GM23248 (cell line): ENCODE data around the gene DIAPH3. TPM values are rescaled to one million over a fixed set of nuclear protein-coding genes. Genes with fewer than 3 reads are reported as not detected.

Source experiments
- DNase-seq: peaks from one replicate; pipeline ENCODE4 v3.0.0-alpha.2; 2015
- H2AFZ ChIP-seq: fragments of 200-600 bp; sonication (generic); 2 replicates; pipeline ENCODE4 v1.6.1; 2016; ENCODE audit warnings: antibody characterized with exemption
- H3F3A ChIP-seq: fragments of 200-600 bp; sonication (generic); 2 replicates; pipeline ENCODE4 v1.6.1; 2016; ENCODE audit warnings: mild to moderate bottlenecking, antibody characterized with exemption, mixed run types; ENCODE audit not compliant: insufficient read depth
- H3K27ac ChIP-seq: fragments of 200-600 bp; sonication (generic); 2 replicates; pipeline ENCODE4 v1.5.1; 2016; ENCODE audit warnings: mild to moderate bottlenecking
- H3K27me3 ChIP-seq: fragments of 200-600 bp; sonication (generic); replicated peaks from 2 replicates; pipeline ENCODE4 v1.6.1; 2016; ENCODE audit warnings: mild to moderate bottlenecking; ENCODE audit not compliant: insufficient read depth
- H3K36me3 ChIP-seq: fragments of 200-600 bp; sonication (generic); 2 replicates; pipeline ENCODE4 v1.6.1; 2016; ENCODE audit warnings: low read depth, mild to moderate bottlenecking
- H3K4me1 ChIP-seq: fragments of 200-600 bp; sonication (generic); 2 replicates; pipeline ENCODE4 v1.6.1; 2016; ENCODE audit warnings: mild to moderate bottlenecking; ENCODE audit not compliant: insufficient read depth
- H3K4me2 ChIP-seq: fragments of 200-600 bp; sonication (generic); one replicate; pipeline ENCODE4 v1.6.1; 2016; ENCODE audit warnings: mild to moderate bottlenecking; ENCODE audit not compliant: unreplicated experiment
- H3K4me3 ChIP-seq: fragments of 200-600 bp; sonication (generic); 2 replicates; pipeline ENCODE4 v1.5.1; 2016; ENCODE audit warnings: mild to moderate bottlenecking
- H3K79me2 ChIP-seq: fragments of 200-600 bp; sonication (generic); 2 replicates; pipeline ENCODE4 v1.6.1; 2016; ENCODE audit warnings: mild to moderate bottlenecking; ENCODE audit not compliant: insufficient read depth
- H3K9ac ChIP-seq: fragments of 200-600 bp; sonication (generic); 2 replicates; pipeline ENCODE4 v1.6.1; 2016; ENCODE audit warnings: mild to moderate bottlenecking
- H3K9me2 ChIP-seq: fragments of 200-600 bp; sonication (generic); 2 replicates; pipeline ENCODE4 v1.6.1; 2016; ENCODE audit warnings: mixed run types, mild to moderate bottlenecking, moderate library complexity; ENCODE audit not compliant: insufficient read depth
- H3K9me3 ChIP-seq: fragments of 200-600 bp; sonication (generic); one replicate; pipeline ENCODE4 v1.6.1; 2017; ENCODE audit warnings: low read depth
- H4K20me1 ChIP-seq: fragments of 200-600 bp; sonication (generic); 2 replicates; pipeline ENCODE4 v1.6.0; 2016; ENCODE audit not compliant: insufficient read depth
- EZH2 ChIP-seq: fragments of 200-600 bp; sonication (generic); IDR thresholded peaks from 2 replicates; pipeline ENCODE4 v1.6.1; 2018; ENCODE audit warnings: antibody characterized with exemption, mild to moderate bottlenecking; ENCODE audit not compliant: insufficient read depth, poor library complexity, severe bottlenecking
- EZH2phosphoT487 ChIP-seq: fragments of 200-600 bp; sonication (generic); IDR thresholded peaks from 2 replicates; pipeline ENCODE4 v1.6.1; 2018; ENCODE audit warnings: antibody characterized with exemption, moderate library complexity, mild to moderate bottlenecking, low read depth; ENCODE audit not compliant: insufficient read depth
- WGBS, 2 experiments: methylation state at CpG; one replicate each; pipeline ENCODE4 v1.1.6; 2015 to 2017; ENCODE audit warnings: low lambda C conversion rate in 2 of 2, low coverage in 1 of 2; ENCODE audit errors: missing lambda C conversion rate in 2 of 2; 5-methylcytosine and 5-hydroxymethylcytosine counted together
- in situ Hi-C: fragments of 300-500 bp; cut with MboI; formaldehyde crosslinking; loops from 2 replicates; pipeline ENCODE4 v1.15.0; 2020
- polyA plus RNA-seq: library from polyadenylated mRNA; unstranded; fragments of >200 nt; fragmentation: Nextera tagmentation; extraction: Ambion mirVana; gene quantifications from 2 replicates; pipeline ENCODE4 v1.2.1, GENCODE V29; 2016
- total RNA-seq: library from RNA; depleted of rRNA; stranded (reverse); fragments of >200 nt; shearing (Covaris generic); gene quantifications from 2 replicates; pipeline ENCODE4 v1.2.3, GENCODE V29; 2014

Gene DIAPH3
- total and polyA plus RNA-seq, 2 experiments from 2014 or later = 12.1 to 18.1 TPM

- H2AFZ ChIP-seq = no peak overlapping the region
- no peaks in the 10 kb centered on the region for H3K9me3 ChIP-seq
- 16 to 19% methylated on average over 3 of the region's 3 CpGs for WGBS, 2 experiments
- no peak overlapping the region for H3K4me3 ChIP-seq
- in situ Hi-C loops = no loop called here
- H3K4me2 ChIP-seq = no peak overlapping the region
- no peaks in the 10 kb centered on the region for H3F3A ChIP-seq
- H3K36me3 ChIP-seq = no peaks in the 10 kb centered on the region
- H3K9ac ChIP-seq = no peak overlapping the region
- no peaks in the 10 kb centered on the region for H4K20me1 ChIP-seq
- H3K27me3 ChIP-seq = peaks cover 19% of the 10 kb centered on the region; the same call in 1 of the 2 replicates
- H3K27ac ChIP-seq = no peak overlapping the region
- H3K9me2 ChIP-seq = no peaks in the 10 kb centered on the region
- H3K79me2 ChIP-seq = no peaks in the 10 kb centered on the region
- DNase-seq = no peak
- TF ChIP-seq EZH2 = no peak
- no peak for TF ChIP-seq EZH2phosphoT487
- H3K4me1 ChIP-seq = no peaks in the 10 kb centered on the region
Measured at GRCh38 chr13:59643906-59644626, 519.7 kb downstream of the DIAPH3 start.

DNA sequence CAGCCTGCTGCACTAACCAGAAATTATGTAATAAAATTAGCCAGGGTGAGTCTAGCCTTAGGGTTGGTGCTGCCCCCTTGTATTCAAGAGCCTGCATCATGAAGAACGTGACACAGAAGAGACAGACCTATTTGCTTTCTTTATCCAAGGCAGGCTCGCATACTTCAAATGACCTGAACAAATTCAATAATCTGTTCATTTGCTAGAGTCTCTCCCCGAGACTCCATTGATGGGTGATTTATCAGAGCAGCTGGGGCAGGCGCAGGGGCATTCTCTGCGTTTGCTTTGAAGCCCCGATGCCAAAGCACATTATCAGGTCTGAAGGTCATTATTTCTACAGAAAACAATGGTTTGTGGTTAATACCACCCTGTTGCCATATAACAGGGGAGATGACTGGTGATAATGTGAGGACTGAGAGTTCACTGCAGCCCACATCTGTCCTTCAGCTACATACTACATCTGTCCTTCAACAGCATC lies 520.3 kb downstream of the DIAPH3 start:
- peaks cover 19% of the 10 kb centered on the region; the same call in 1 of the 2 replicates for H3K27me3 ChIP-seq
- in situ Hi-C loops = no loop called here
- 37 to 43% methylated on average over 6 of the region's 6 CpGs for WGBS, 2 experiments

DNA sequence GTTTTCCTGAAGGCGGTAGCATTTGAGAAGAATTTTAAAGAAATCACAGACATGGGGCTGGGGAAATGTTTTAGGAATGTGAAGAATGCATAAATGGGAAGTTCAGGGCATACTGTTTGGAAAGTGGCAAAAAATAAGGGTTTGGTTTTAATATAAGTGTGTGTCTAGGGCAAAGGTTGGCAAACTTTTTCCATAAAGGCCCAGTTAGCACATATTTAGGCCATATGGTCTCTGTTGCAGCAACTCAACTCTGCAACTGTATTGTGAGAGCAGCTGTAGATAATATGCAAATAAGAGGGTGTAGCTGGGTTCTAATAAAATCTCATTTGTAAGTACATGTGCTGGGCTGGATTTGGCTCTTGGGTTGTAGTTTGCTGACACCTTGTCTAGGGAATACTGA lies 521.9 kb downstream of the DIAPH3 start:
- Histone ChIP-seq H3K4me1 (no peaks in the 10 kb centered on the region), H3K36me3 (no peaks in the 10 kb centered on the region), H4K20me1 (no peaks in the 10 kb centered on the region), H3K27me3 (peaks cover 29% of the 10 kb centered on the region), H3K9ac (no peak overlapping the region), H3K27ac (no peak overlapping the region), H3K79me2 (no peaks in the 10 kb centered on the region), H3F3A (no peaks in the 10 kb centered on the region), H3K4me3 (no peak overlapping the region), H2AFZ (no peak overlapping the region), H3K4me2 (no peak overlapping the region), H3K9me2 (no peaks in the 10 kb centered on the region), H3K9me3 (no peaks in the 10 kb centered on the region)
- 23 to 40% methylated on average over 1 of the region's 1 CpG for WGBS, 2 experiments
- peak; percentile 0 for DNase-seq
- TF ChIP-seq EZH2 (no peak), EZH2phosphoT487 (no peak)
- in situ Hi-C loops = no loop called here

More for the DNA sequence above, 520.3 kb downstream of the DIAPH3 start:
- Histone ChIP-seq H3K4me2 (no peak overlapping the region), H3K9ac (no peak overlapping the region), H3K79me2 (no peaks in the 10 kb centered on the region), H3K9me3 (no peaks in the 10 kb centered on the region), H3K4me3 (no peak overlapping the region), H3F3A (no peaks in the 10 kb centered on the region), H3K27ac (no peak overlapping the region), H3K36me3 (no peaks in the 10 kb centered on the region), H2AFZ (no peak overlapping the region), H4K20me1 (no peaks in the 10 kb centered on the region), H3K4me1 (no peaks in the 10 kb centered on the region), H3K9me2 (no peaks in the 10 kb centered on the region)
- no peak for DNase-seq
- TF ChIP-seq EZH2 = no peak
- TF ChIP-seq EZH2phosphoT487 = no peak

- DNase-seq = no peak
- Histone ChIP-seq H3K79me2 (no peaks in the 10 kb centered on the region), H3K9me2 (no peaks in the 10 kb centered on the region), H4K20me1 (no peaks in the 10 kb centered on the region), H3F3A (no peaks in the 10 kb centered on the region), H2AFZ (no peak overlapping the region), H3K27me3 (peaks cover 29% of the 10 kb centered on the region), H3K4me2 (no peak overlapping the region), H3K27ac (no peak overlapping the region), H3K9me3 (no peaks in the 10 kb centered on the region), H3K9ac (no peak overlapping the region), H3K4me3 (no peak overlapping the region), H3K36me3 (no peaks in the 10 kb centered on the region), H3K4me1 (no peaks in the 10 kb centered on the region)
- WGBS, 2 experiments = 17 to 27% methylated on average over 3 of the region's 3 CpGs
- TF ChIP-seq EZH2phosphoT487 (no peak), EZH2 (no peak)
- in situ Hi-C loops = no loop called here
Measured at GRCh38 chr13:59641261-59641660, 522.5 kb downstream of the DIAPH3 start.

- no peak overlapping the region for H3K4me3 ChIP-seq
- TF ChIP-seq EZH2 (no peak), EZH2phosphoT487 (no peak)
- H3K9ac ChIP-seq = no peak overlapping the region
- no peak overlapping the region for H2AFZ ChIP-seq
- no peak for DNase-seq
- no peak overlapping the region for H3K27ac ChIP-seq
- peaks cover 17% of the 10 kb centered on the region for H3K27me3 ChIP-seq
- no peaks in the 10 kb centered on the region for H3F3A ChIP-seq
- no peaks in the 10 kb centered on the region for H3K9me3 ChIP-seq
- no peaks in the 10 kb centered on the region for H3K4me1 ChIP-seq
- in situ Hi-C loops = no loop called here
- H3K36me3 ChIP-seq = no peaks in the 10 kb centered on the region
- H3K9me2 ChIP-seq = no peaks in the 10 kb centered on the region
- H4K20me1 ChIP-seq = no peaks in the 10 kb centered on the region
- H3K79me2 ChIP-seq = no peaks in the 10 kb centered on the region
- WGBS, 2 experiments = 35 to 48% methylated on average over 1 of the region's 1 CpG
- no peak overlapping the region for H3K4me2 ChIP-seq
Measured at GRCh38 chr13:59638404-59638803, 525.3 kb downstream of the DIAPH3 start.
